Fibroblast of the aortic adventitia (primary cell): ENCODE results near the gene TGFB3. TPM values are rescaled to one million over a fixed set of nuclear protein-coding genes. Genes with fewer than 3 reads are reported as not detected.

ENCODE experiments used
- DNase-seq: peaks from one replicate; pipeline ENCODE4 v3.0.0-alpha.2; 2010; ENCODE audit warnings: low read depth
- H3K4me3 ChIP-seq: 2 replicates; pipeline ENCODE4 v1.5.1; 2011; ENCODE audit warnings: low read depth, mild to moderate bottlenecking, control low read depth, low read length, moderate library complexity
- CTCF ChIP-seq: IDR thresholded peaks from 2 replicates; pipeline ENCODE4 v1.5.1; 2011; ENCODE audit warnings: mild to moderate bottlenecking, low read length, control low read depth, inconsistent platforms; ENCODE audit not compliant: insufficient read depth
- total RNA-seq: library from RNA; depleted of rRNA; stranded (reverse); fragments of >200 nt; gene quantifications from 2 replicates; pipeline ENCODE4 v1.2.3, GENCODE V29; 2012; ENCODE audit warnings: low replicate concordance

TGFB3 gene
- total RNA-seq, 1 donor, result 9.9 TPM

- no peak overlapping the region for H3K4me3 ChIP-seq
- no peak for DNase-seq
- TF ChIP-seq CTCF, result no peak
Observed at GRCh38 chr14:75913183-75913582, 68.6 kb downstream of the TGFB3 start.

GRCh38 chr14:75911883-75912282 lies 69.9 kb downstream of the TGFB3 start:
- H3K4me3 ChIP-seq, result no peak overlapping the region
- no peak for TF ChIP-seq CTCF
- DNase-seq, result peak; percentile 68

DNA sequence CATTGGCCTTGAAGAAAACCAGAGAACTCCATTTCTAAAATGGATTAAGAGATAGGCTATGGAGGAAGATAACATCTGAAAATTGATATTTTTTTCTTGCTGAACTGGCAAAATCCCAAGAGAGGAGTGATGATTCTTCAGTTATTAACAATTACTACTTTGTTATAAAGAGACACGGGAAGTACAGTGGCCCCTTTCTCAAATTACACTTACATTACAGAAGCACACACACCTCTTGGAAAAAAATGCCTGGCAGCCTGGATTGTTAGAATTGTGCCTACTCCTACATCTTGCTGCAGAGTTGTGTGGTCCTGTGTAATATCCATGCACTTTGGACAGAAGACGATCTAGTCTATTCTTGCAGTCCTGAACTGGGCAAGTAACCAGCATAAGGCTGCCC lies 71.7 kb downstream of the TGFB3 start:
- no peak for TF ChIP-seq CTCF
- no peak overlapping the region for H3K4me3 ChIP-seq
- no peak for DNase-seq

DNA sequence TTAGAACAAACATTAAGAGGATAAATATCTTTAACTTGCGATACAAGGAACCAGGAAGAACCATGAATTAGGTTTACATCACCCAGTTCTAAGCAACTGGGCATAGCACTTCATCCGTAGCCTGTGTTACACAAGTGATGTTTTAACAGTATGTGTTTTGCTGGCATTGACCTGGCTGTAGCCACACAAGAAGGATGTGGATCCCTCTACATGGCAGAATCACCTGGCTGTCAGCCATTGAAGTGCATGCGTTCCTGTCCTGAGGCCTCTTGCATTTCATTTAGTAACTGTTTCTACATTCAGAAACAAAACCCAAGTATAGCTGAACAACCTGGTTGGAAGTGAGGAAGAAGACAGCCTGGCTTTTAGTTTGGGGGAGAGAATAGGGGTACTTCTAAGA lies 72.2 kb downstream of the TGFB3 start:
- no peak for DNase-seq
- TF ChIP-seq CTCF, result no peak

More for the DNA sequence above, 72.2 kb downstream of the TGFB3 start:
- H3K4me3 ChIP-seq, result no peak overlapping the region

Other genes with a start within 250 kb of the TGFB3 start
- gene IFT43, start 3.8 kb upstream of the TGFB3 start, total RNA-seq, result 7.7 and 26.8 TPM in 2 replicates
- 47.9 and 57.6 TPM in 2 replicates for gene GPATCH2L, start 169.9 kb upstream of the TGFB3 start, total RNA-seq